Measurements from ENCODE around the gene TMEM200A. TPM values are rescaled to one million over a fixed set of nuclear protein-coding genes. Genes with fewer than 3 reads are reported as not detected.
"Not testable (repeated sequence)": the region's sequence is repeated elsewhere in the genome, so short reads cannot be mapped to it uniquely, and the experiment has no call there.

TMEM200A gene
- polyA plus RNA-seq, 1 donor from 2014 or later = 31.3 TPM

- H3K36me3 ChIP-seq (ENCODE audit: insufficient read depth, low read length) = no peaks in the 10 kb centered on the region
- H3K27me3 ChIP-seq (ENCODE audit: insufficient read depth, low read depth, low read length) = no peaks in the 10 kb centered on the region
- H4K20me1 ChIP-seq (ENCODE audit: insufficient read depth) = no peaks in the 10 kb centered on the region
- no peak overlapping the region for H2AFZ ChIP-seq (ENCODE audit: low read depth, low read length)
- no peak overlapping the region for H3K27ac ChIP-seq (ENCODE audit: low read length)
- no peak overlapping the region for H3K4me3 ChIP-seq (ENCODE audit: low read length)
- no peak overlapping the region for H3K4me2 ChIP-seq (ENCODE audit: low read length)
- no peaks in the 10 kb centered on the region for H3K9me2 ChIP-seq (ENCODE audit: insufficient read depth, low read length)
- no peak for TF ChIP-seq MXI1 (conservative IDR thresholded peaks at IDR 0.05; ENCODE audit: poor library complexity, severe bottlenecking)
- TF ChIP-seq, protein P1, sequence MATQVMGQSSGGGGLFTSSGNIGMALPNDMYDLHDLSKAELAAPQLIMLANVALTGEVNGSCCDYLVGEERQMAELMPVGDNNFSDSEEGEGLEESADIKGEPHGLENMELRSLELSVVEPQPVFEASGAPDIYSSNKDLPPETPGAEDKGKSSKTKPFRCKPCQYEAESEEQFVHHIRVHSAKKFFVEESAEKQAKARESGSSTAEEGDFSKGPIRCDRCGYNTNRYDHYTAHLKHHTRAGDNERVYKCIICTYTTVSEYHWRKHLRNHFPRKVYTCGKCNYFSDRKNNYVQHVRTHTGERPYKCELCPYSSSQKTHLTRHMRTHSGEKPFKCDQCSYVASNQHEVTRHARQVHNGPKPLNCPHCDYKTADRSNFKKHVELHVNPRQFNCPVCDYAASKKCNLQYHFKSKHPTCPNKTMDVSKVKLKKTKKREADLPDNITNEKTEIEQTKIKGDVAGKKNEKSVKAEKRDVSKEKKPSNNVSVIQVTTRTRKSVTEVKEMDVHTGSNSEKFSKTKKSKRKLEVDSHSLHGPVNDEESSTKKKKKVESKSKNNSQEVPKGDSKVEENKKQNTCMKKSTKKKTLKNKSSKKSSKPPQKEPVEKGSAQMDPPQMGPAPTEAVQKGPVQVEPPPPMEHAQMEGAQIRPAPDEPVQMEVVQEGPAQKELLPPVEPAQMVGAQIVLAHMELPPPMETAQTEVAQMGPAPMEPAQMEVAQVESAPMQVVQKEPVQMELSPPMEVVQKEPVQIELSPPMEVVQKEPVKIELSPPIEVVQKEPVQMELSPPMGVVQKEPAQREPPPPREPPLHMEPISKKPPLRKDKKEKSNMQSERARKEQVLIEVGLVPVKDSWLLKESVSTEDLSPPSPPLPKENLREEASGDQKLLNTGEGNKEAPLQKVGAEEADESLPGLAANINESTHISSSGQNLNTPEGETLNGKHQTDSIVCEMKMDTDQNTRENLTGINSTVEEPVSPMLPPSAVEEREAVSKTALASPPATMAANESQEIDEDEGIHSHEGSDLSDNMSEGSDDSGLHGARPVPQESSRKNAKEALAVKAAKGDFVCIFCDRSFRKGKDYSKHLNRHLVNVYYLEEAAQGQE (IDR thresholded peaks at IDR 0.05; ENCODE audit: borderline replicate concordance) = no peak
- TF ChIP-seq, protein P2, sequence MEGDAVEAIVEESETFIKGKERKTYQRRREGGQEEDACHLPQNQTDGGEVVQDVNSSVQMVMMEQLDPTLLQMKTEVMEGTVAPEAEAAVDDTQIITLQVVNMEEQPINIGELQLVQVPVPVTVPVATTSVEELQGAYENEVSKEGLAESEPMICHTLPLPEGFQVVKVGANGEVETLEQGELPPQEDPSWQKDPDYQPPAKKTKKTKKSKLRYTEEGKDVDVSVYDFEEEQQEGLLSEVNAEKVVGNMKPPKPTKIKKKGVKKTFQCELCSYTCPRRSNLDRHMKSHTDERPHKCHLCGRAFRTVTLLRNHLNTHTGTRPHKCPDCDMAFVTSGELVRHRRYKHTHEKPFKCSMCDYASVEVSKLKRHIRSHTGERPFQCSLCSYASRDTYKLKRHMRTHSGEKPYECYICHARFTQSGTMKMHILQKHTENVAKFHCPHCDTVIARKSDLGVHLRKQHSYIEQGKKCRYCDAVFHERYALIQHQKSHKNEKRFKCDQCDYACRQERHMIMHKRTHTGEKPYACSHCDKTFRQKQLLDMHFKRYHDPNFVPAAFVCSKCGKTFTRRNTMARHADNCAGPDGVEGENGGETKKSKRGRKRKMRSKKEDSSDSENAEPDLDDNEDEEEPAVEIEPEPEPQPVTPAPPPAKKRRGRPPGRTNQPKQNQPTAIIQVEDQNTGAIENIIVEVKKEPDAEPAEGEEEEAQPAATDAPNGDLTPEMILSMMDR (IDR thresholded peaks at IDR 0.05; ENCODE audit: poor library complexity, severe bottlenecking) = no peak
- no peak for TF ChIP-seq SMC3 (conservative IDR thresholded peaks at IDR 0.05; ENCODE audit: poor library complexity)
- TF ChIP-seq EP300 (conservative IDR thresholded peaks at IDR 0.05; ENCODE audit: poor library complexity, severe bottlenecking) = no peak
- no peaks in the 10 kb centered on the region for H3K9me3 ChIP-seq (ENCODE audit: low read length)
- H3K79me2 ChIP-seq (replicated peaks; ENCODE audit: insufficient read depth, low read length) = no peaks in the 10 kb centered on the region
- no peak overlapping the region for H3K9ac ChIP-seq (ENCODE audit: low read length)
- H3F3A ChIP-seq (ENCODE audit: insufficient read depth, low read length, poor library complexity, severe bottlenecking) = no peaks in the 10 kb centered on the region
Observed at GRCh38 chr6:130326496-130326895, 39.3 kb upstream of the TMEM200A start.

- H3K36me3 ChIP-seq (ENCODE audit: insufficient read depth, low read length) = no peaks in the 10 kb centered on the region
- TF ChIP-seq EP300 (conservative IDR thresholded peaks at IDR 0.05; ENCODE audit: poor library complexity, severe bottlenecking) (no peak), EZH2 (IDR thresholded peaks at IDR 0.05; ENCODE audit: borderline replicate concordance, insufficient read depth, low read length, poor library complexity, severe bottlenecking) (no peak), POLR2AphosphoS5 (IDR thresholded peaks at IDR 0.05) (no peak), TAF1 (IDR thresholded peaks at IDR 0.05; ENCODE audit: low read depth) (no peak), SMC3 (conservative IDR thresholded peaks at IDR 0.05; ENCODE audit: poor library complexity) (no peak), RAD21 (conservative IDR thresholded peaks at IDR 0.05) (no peak), MXI1 (conservative IDR thresholded peaks at IDR 0.05; ENCODE audit: poor library complexity, severe bottlenecking) (no peak)
- TF ChIP-seq, protein P1 (IDR thresholded peaks at IDR 0.05; ENCODE audit: borderline replicate concordance) = no peak
- TF ChIP-seq, protein P2 (IDR thresholded peaks at IDR 0.05; ENCODE audit: poor library complexity, severe bottlenecking) = no peak
Observed at GRCh38 chr6:130337534-130337933, 28.3 kb upstream of the TMEM200A start.

GRCh38 chr6:130346324-130346723 lies 19.5 kb upstream of the TMEM200A start:
- not testable (repeated sequence) for H3K36me3 ChIP-seq (ENCODE audit: insufficient read depth, low read length); H3K9me3 ChIP-seq (ENCODE audit: low read length); H4K20me1 ChIP-seq (ENCODE audit: insufficient read depth); H3K27me3 ChIP-seq (ENCODE audit: insufficient read depth, low read depth, low read length); H3F3A ChIP-seq (ENCODE audit: insufficient read depth, low read length, poor library complexity, severe bottlenecking); H3K4me2 ChIP-seq (ENCODE audit: low read length); H3K27ac ChIP-seq (ENCODE audit: low read length); H2AFZ ChIP-seq (ENCODE audit: low read depth, low read length); H3K9ac ChIP-seq (ENCODE audit: low read length); H3K4me3 ChIP-seq (ENCODE audit: low read length); H3K79me2 ChIP-seq (replicated peaks; ENCODE audit: insufficient read depth, low read length); H3K9me2 ChIP-seq (ENCODE audit: insufficient read depth, low read length)

More at GRCh38 chr6:130337534-130337933, 28.3 kb upstream of the TMEM200A start:
- H3K9ac ChIP-seq (ENCODE audit: low read length) = no peak overlapping the region
- H2AFZ ChIP-seq (ENCODE audit: low read depth, low read length) = no peak overlapping the region
- H3K4me2 ChIP-seq (ENCODE audit: low read length) = no peak overlapping the region
- H3K27me3 ChIP-seq (ENCODE audit: insufficient read depth, low read depth, low read length) = no peaks in the 10 kb centered on the region
- H3K4me3 ChIP-seq (ENCODE audit: low read length) = no peak overlapping the region
- no peaks in the 10 kb centered on the region for H3K9me2 ChIP-seq (ENCODE audit: insufficient read depth, low read length)
- H3F3A ChIP-seq (ENCODE audit: insufficient read depth, low read length, poor library complexity, severe bottlenecking) = no peaks in the 10 kb centered on the region
- no peak overlapping the region for H3K27ac ChIP-seq (ENCODE audit: low read length)
- no peaks in the 10 kb centered on the region for H3K79me2 ChIP-seq (replicated peaks; ENCODE audit: insufficient read depth, low read length)
- no peaks in the 10 kb centered on the region for H3K9me3 ChIP-seq (ENCODE audit: low read length)
- no peaks in the 10 kb centered on the region for H4K20me1 ChIP-seq (ENCODE audit: insufficient read depth)

Data from neural cell (in vitro differentiated cells).